CD8-positive, alpha-beta memory T cell (primary cell): Measurements from ENCODE around the gene VEZF1. TPM values are rescaled to one million over a fixed set of nuclear protein-coding genes. Genes with fewer than 3 reads are reported as not detected.

Experiments used
- CTCF ChIA-PET: fragments of 350-600 bp; sonication (Branson Sonifier 250); formaldehyde crosslinking; loops from one replicate; lab custom pipeline; 2021; ENCODE audit warnings: antibody characterized with exemption; lab: Charles Lee
- POLR2A ChIA-PET: fragments of 350-600 bp; sonication (Branson Sonifier 250); formaldehyde crosslinking; loops from one replicate; lab custom pipeline; 2021; ENCODE audit warnings: antibody characterized with exemption; lab: Charles Lee
- DNase-seq, 5 donors: peaks; one replicate each; pipeline versions ENCODE4 v3.0.0 to v3.0.0-alpha.2; 2020 to 2022; ENCODE audit warnings: mixed read lengths in 1 of 5
- H3K27ac ChIP-seq: one replicate; pipeline ENCODE4 v1.7.0; 2013; ENCODE audit warnings: low read depth, mild to moderate bottlenecking, low read length, moderate library complexity
- H3K27me3 ChIP-seq: 2 replicates; pipeline ENCODE4 v1.7.0; 2013; ENCODE audit warnings: low read length, mild to moderate bottlenecking; ENCODE audit not compliant: insufficient read depth, poor library complexity, severe bottlenecking
- H3K36me3 ChIP-seq: 2 replicates; pipeline ENCODE4 v1.7.0; 2013; ENCODE audit warnings: mild to moderate bottlenecking, low read length, moderate library complexity; ENCODE audit not compliant: insufficient read depth
- H3K4me1 ChIP-seq: 2 replicates; pipeline ENCODE4 v1.7.0; 2013; ENCODE audit warnings: mild to moderate bottlenecking, low read length, moderate library complexity; ENCODE audit not compliant: insufficient read depth
- H3K4me3 ChIP-seq: 2 replicates; pipeline ENCODE4 v1.7.0; 2013; ENCODE audit warnings: mild to moderate bottlenecking, low read length
- H3K9me3 ChIP-seq: 2 replicates; pipeline ENCODE4 v1.7.0; 2013; ENCODE audit warnings: mild to moderate bottlenecking, low read length
- H3K27ac Mint-ChIP-seq, 8 donors: one replicate each; pipeline ENCODE4 v1.8.0; 2020 to 2021; ENCODE audit warnings: mixed read lengths in 8 of 8, mild to moderate bottlenecking in 6 of 8, inconsistent platforms in 3 of 8, moderate library complexity in 3 of 8
- H3K27me3 Mint-ChIP-seq, 2 donors: one replicate each; pipeline ENCODE4 v1.8.0; 2020 to 2021; ENCODE audit warnings: mixed read lengths in 2 of 2, mild to moderate bottlenecking in 1 of 2, moderate library complexity in 1 of 2
- H3K36me3 Mint-ChIP-seq, 3 donors: one replicate each; pipeline ENCODE4 v1.8.0; 2020 to 2021; ENCODE audit warnings: mixed read lengths in 3 of 3, inconsistent platforms in 1 of 3, mild to moderate bottlenecking in 1 of 3
- H3K4me1 Mint-ChIP-seq, 3 donors: one replicate each; pipeline ENCODE4 v1.8.0; 2020 to 2021; ENCODE audit warnings: mixed read lengths in 3 of 3, inconsistent platforms in 1 of 3, mild to moderate bottlenecking in 1 of 3
- H3K4me3 Mint-ChIP-seq, 7 donors: one replicate each; pipeline ENCODE4 v1.8.0; 2020 to 2021; ENCODE audit warnings: mixed read lengths in 7 of 7, mild to moderate bottlenecking in 6 of 7, moderate library complexity in 4 of 7, inconsistent platforms in 2 of 7
- H3K9me3 Mint-ChIP-seq, 5 donors: one replicate each; pipeline ENCODE4 v1.8.0; 2020 to 2022; ENCODE audit warnings: mixed read lengths in 5 of 5, mild to moderate bottlenecking in 3 of 5, moderate library complexity in 2 of 5, inconsistent platforms in 1 of 5
- polyA plus RNA-seq: library from polyadenylated mRNA; unstranded; fragments of 300-500 nt; fragmentation: Illumina TruSeq; gene quantifications from one replicate; pipeline ENCODE4 v1.2.3, GENCODE V29; 2021
- total RNA-seq, 2 experiments: library from RNA; stranded (reverse); gene quantifications; one replicate each; pipeline ENCODE4 v1.2.3, GENCODE V29; 2021

VEZF1 gene
- total and polyA plus RNA-seq, 3 experiments from 2014 or later, result 29.1 to 50.8 (median 29.5) TPM

DNA sequence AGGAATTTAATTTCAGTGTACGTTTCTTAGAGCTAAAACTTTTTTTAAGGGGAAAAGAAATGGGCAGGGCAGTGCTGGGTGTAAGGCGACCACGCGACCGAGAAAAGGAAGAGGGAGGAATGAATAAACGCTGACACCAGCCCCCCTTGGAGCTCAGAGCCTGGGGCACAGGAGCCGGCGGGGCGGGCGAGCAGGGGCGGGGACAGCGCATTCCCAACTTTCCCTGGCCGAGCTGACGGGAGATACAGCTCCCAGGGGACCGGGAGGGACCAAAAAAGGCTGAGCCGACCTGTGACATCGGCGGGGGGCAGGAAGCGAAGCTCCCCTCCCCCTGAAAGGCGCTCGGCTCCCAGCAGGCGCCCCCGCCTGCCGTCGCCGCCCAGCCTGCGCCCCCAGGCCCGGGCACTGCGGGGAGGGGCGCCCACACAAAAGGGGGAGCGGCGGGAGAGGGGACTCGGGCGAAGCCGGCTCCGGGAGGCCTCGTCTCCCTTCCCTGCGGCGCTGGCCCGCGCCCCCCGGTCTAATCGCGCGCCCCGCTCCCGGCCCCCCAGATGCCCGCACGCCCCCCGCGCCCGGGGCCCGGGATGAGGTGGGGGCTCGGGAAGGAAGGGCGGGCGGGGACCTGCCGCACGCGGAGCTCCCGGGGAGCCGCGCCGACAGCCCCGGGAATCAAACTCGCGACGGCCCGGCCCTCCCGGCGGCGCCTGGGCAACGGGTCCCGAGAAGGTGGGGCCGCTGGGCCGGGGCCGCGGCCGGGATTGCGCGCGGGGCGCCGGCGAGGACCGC is 33.5 kb downstream of the VEZF1 start:
- peak overlapping the region; percentile 62 to 75 (median 68) for H3K4me3 Mint-ChIP-seq
- Histone ChIP-seq H3K36me3 (no peaks in the 10 kb centered on the region), H3K9me3 (no peaks in the 10 kb centered on the region), H3K27ac (no peak overlapping the region), H3K4me3 (no peak overlapping the region), H3K27me3 (peaks cover 10% of the 10 kb centered on the region), H3K4me1 (peaks cover 14% of the 10 kb centered on the region)
- peaks cover 19 to 24% of the 10 kb centered on the region in 2 donors for H3K27me3 Mint-ChIP-seq
- peaks cover 18 to 43% (median 19%) of the 10 kb centered on the region in 3 donors for H3K4me1 Mint-ChIP-seq
- H3K9me3 Mint-ChIP-seq, result no peaks in the 10 kb centered on the region
- no peak for DNase-seq
- peaks cover 0 to 6% (median 0%) of the 10 kb centered on the region in 3 donors for H3K36me3 Mint-ChIP-seq
- H3K27ac Mint-ChIP-seq, result peak overlapping the region in 2 of 8 donors; percentile 6 to 88
- ChIA-PET CTCF (interaction anchor here (0.6 to 3.9 kb wide), 5 partner anchors 17 to 94 kb away, joined by 3 to 19 read pairs (median 6); partner anchors contain the start of gene SRSF1), POLR2A (interaction anchor here (1.0 to 1.6 kb wide), 2 partner anchors 12 to 28 kb away, joined by 3 to 4 read pairs; no protein-coding TSS in a partner anchor)

DNA sequence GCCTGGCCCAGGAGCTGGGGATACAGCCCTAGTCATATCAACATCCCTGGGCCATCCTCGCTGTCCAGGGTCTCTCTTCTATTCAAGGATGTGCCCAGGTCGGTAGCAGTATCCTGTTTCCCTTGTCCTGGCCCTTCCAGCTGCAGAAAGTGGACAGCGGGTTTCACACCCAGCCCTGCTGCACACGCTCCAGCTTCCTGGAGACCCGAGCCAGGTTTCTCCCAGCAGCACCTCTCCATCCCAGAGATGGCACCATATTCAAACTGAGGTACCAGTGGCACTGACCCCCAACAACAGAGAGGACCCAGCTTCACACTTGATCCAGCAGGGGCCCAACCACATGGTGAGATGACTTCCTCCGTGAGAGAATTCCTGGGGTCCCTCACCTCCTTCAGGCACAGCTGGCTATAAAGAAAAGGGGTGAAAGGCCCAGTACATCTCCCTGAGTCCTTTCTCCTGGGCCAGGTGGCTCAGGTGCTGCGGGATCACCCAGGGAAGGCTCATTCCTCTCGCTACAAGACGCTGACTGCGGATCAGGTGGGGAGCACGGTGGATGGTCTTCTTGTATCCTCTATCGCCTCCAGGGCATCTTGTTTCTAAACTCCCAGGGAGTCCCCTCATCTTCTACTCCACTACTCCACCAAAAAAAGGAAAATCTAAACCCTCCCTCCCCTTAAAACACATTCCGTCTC is 34.2 kb downstream of the VEZF1 start:
- H3K4me1 ChIP-seq, result peaks cover 15% of the 10 kb centered on the region
- H3K4me1 Mint-ChIP-seq, result peaks cover 19 to 44% (median 22%) of the 10 kb centered on the region in 3 donors
- CTCF ChIA-PET, result interaction anchor here (0.6 to 3.9 kb wide), 5 partner anchors 16 to 94 kb away, joined by 3 to 19 read pairs (median 6); partner anchors contain the start of gene SRSF1

DNA sequence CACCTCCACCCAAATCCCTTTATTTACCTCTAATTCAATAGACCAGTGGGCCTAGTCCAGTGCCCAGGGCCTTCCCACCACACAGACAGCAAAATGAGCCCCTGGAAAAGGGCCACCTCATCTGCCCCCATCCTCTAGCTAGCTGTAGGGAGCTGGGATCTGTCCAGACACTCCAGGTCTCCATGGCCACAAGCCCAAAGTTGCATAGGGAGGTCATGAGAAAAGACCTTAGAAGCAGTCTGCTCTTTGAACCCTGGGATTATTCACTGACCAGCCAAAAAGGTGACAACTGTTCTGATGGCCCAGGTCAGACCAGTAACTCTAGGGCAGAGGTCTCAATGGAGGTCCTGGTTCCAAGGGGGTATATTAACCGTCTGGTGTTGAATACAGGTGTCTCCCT is 34.8 kb downstream of the VEZF1 start:
- H3K36me3 Mint-ChIP-seq, result no peaks in the 10 kb centered on the region
- no peak overlapping the region for H3K27ac Mint-ChIP-seq
- DNase-seq, result no peak
- H3K9me3 Mint-ChIP-seq, result no peaks in the 10 kb centered on the region
- CTCF ChIA-PET, result interaction anchor here (3.9 kb wide), 1 partner anchor 47 kb away, joined by 19 read pairs; no protein-coding TSS in a partner anchor
- peaks cover 24 to 48% (median 28%) of the 10 kb centered on the region in 3 donors for H3K4me1 Mint-ChIP-seq
- H3K27ac ChIP-seq, result no peak overlapping the region
- POLR2A ChIA-PET, result interaction anchor here (0.6 kb wide), 1 partner anchor 13 kb away, joined by 4 read pairs; no protein-coding TSS in a partner anchor
- H3K9me3 ChIP-seq, result no peaks in the 10 kb centered on the region
- peaks cover 12 to 20% of the 10 kb centered on the region in 2 donors for H3K27me3 Mint-ChIP-seq
- H3K4me1 ChIP-seq, result peaks cover 21% of the 10 kb centered on the region
- peak overlapping the region in 5 of 7 donors; percentile 1 to 71 (median 65) for H3K4me3 Mint-ChIP-seq
- H3K36me3 ChIP-seq, result no peaks in the 10 kb centered on the region
- no peak overlapping the region for H3K4me3 ChIP-seq
- peaks cover 10% of the 10 kb centered on the region for H3K27me3 ChIP-seq

More for the DNA sequence above, 34.2 kb downstream of the VEZF1 start:
- Histone ChIP-seq H3K36me3 (no peaks in the 10 kb centered on the region), H3K27me3 (peaks cover 10% of the 10 kb centered on the region), H3K27ac (no peak overlapping the region), H3K4me3 (no peak overlapping the region), H3K9me3 (no peaks in the 10 kb centered on the region)
- Mint-ChIP-seq H3K4me3 (peak overlapping the region; percentile 62 to 86 (median 68)), H3K27ac (peak overlapping the region in 2 of 8 donors; percentile 6 to 88), H3K27me3 (peaks cover 13 to 20% of the 10 kb centered on the region in 2 donors), H3K36me3 (no peaks in the 10 kb centered on the region), H3K9me3 (no peaks in the 10 kb centered on the region)
- no peak for DNase-seq
- POLR2A ChIA-PET, result interaction anchor here (0.6 to 1.0 kb wide), 2 partner anchors 11 to 14 kb away, joined by 3 to 4 read pairs; no protein-coding TSS in a partner anchor

GRCh38 chr17:57949649-57950048 is 38.4 kb downstream of the VEZF1 start:
- Histone ChIP-seq H3K4me3 (no peak overlapping the region), H3K27ac (no peak overlapping the region), H3K27me3 (no peaks in the 10 kb centered on the region), H3K9me3 (no peaks in the 10 kb centered on the region), H3K4me1 (peaks cover 22% of the 10 kb centered on the region), H3K36me3 (no peaks in the 10 kb centered on the region)
- Mint-ChIP-seq H3K4me3 (peak overlapping the region in 1 of 7 donors; percentile 13), H3K4me1 (peaks cover 24 to 42% (median 31%) of the 10 kb centered on the region in 3 donors), H3K36me3 (peaks cover 0 to 1% (median 1%) of the 10 kb centered on the region in 3 donors), H3K27me3 (peaks cover under 1 to 10% of the 10 kb centered on the region in 2 donors), H3K27ac (peak overlapping the region in 1 of 8 donors; percentile 35), H3K9me3 (no peaks in the 10 kb centered on the region)
- CTCF ChIA-PET, result interaction anchor here (0.7 to 2.3 kb wide), 4 partner anchors 11 to 58 kb away, joined by 3 to 9 read pairs (median 5); no protein-coding TSS in a partner anchor
- no peak for DNase-seq
- POLR2A ChIA-PET, result interaction anchor here (0.6 kb wide), 1 partner anchor 11 kb away, joined by 8 read pairs; no protein-coding TSS in a partner anchor

GRCh38 chr17:57948555-57949420 is 39.3 kb downstream of the VEZF1 start:
- H3K4me3 ChIP-seq, result no peak overlapping the region
- no peaks in the 10 kb centered on the region for H3K36me3 ChIP-seq
- no peaks in the 10 kb centered on the region for H3K27me3 ChIP-seq
- no peak for DNase-seq
- peaks cover 22 to 36% (median 31%) of the 10 kb centered on the region in 3 donors for H3K4me1 Mint-ChIP-seq
- H3K4me1 ChIP-seq, result peaks cover 22% of the 10 kb centered on the region
- peaks cover 4 to 7% of the 10 kb centered on the region in 2 donors for H3K27me3 Mint-ChIP-seq
- H3K4me3 Mint-ChIP-seq, result peak overlapping the region in 5 of 7 donors; percentile 7 to 49 (median 7)
- POLR2A ChIA-PET, result interaction anchor here (0.6 kb wide), 1 partner anchor 10 kb away, joined by 8 read pairs; no protein-coding TSS in a partner anchor
- no peaks in the 10 kb centered on the region for H3K9me3 ChIP-seq
- no peak overlapping the region for H3K27ac ChIP-seq
- CTCF ChIA-PET, result interaction anchor here (0.7 to 1.5 kb wide), 4 partner anchors 10 to 57 kb away, joined by 3 to 5 read pairs (median 3); no protein-coding TSS in a partner anchor
- H3K9me3 Mint-ChIP-seq, result no peaks in the 10 kb centered on the region
- H3K27ac Mint-ChIP-seq, result peak overlapping the region in 4 of 8 donors; percentile 2 to 80 (median 34)
- peaks cover 0 to 1% (median 1%) of the 10 kb centered on the region in 3 donors for H3K36me3 Mint-ChIP-seq

- H3K36me3 ChIP-seq, result no peaks in the 10 kb centered on the region
- peaks cover 22% of the 10 kb centered on the region for H3K4me1 ChIP-seq
- peaks cover 2 to 10% of the 10 kb centered on the region in 2 donors for H3K27me3 Mint-ChIP-seq
- H3K27ac Mint-ChIP-seq, result peak overlapping the region in 2 of 8 donors; percentile 15 to 52
- ChIA-PET CTCF (interaction anchor here (0.8 to 1.5 kb wide), 3 partner anchors 9 to 56 kb away, joined by 3 to 5 read pairs (median 3); no protein-coding TSS in a partner anchor), POLR2A (no interaction called here)
- peak overlapping the region in 3 of 7 donors; percentile 7 to 49 (median 7) for H3K4me3 Mint-ChIP-seq
- H3K4me1 Mint-ChIP-seq, result peaks cover 22 to 32% (median 31%) of the 10 kb centered on the region in 3 donors
- H3K27ac ChIP-seq, result no peak overlapping the region
- H3K36me3 Mint-ChIP-seq, result peaks cover 0 to 1% (median 1%) of the 10 kb centered on the region in 3 donors
- H3K9me3 ChIP-seq, result no peaks in the 10 kb centered on the region
- no peak overlapping the region for H3K4me3 ChIP-seq
- H3K9me3 Mint-ChIP-seq, result no peaks in the 10 kb centered on the region
- no peak for DNase-seq
- no peaks in the 10 kb centered on the region for H3K27me3 ChIP-seq
Measured at GRCh38 chr17:57948169-57948554, 39.9 kb downstream of the VEZF1 start.
